ENCODE measurements around the gene CD33. TPM values are rescaled to one million over a fixed set of nuclear protein-coding genes. Genes with fewer than 3 reads are reported as not detected.
"Not testable (repeated sequence)": the region's sequence is repeated elsewhere in the genome, so short reads cannot be mapped to it uniquely, and the experiment has no call there.

The CD33 gene
- total RNA-seq, 5 donors from 2014 or later (not counting 1 experiment from before 2014, with no cell fraction given) = 0.23 to 0.60 (median 0.42) TPM; not detected in 1

- H3K4me1 Mint-ChIP-seq = no peaks in the 10 kb centered on the region
- WGBS (ENCODE audit: insufficient coverage) = 79% methylated on average over 3 of the region's 6 CpGs
- no peaks in the 10 kb centered on the region for H3K9me3 ChIP-seq
Observed at GRCh38 chr19:51204321-51204720, 20.6 kb upstream of the CD33 start.

GRCh38 chr19:51207747-51208146 is 17.1 kb upstream of the CD33 start:
- H3K4me3 Mint-ChIP-seq = no peak overlapping the region
- H3K36me3 Mint-ChIP-seq = no peaks in the 10 kb centered on the region
- Histone ChIP-seq H3K4me3 (ENCODE audit: control insufficient read depth in 1 of 2, extremely low read depth in 1 of 2, low read length in 1 of 2) (no peak overlapping the region), H3K27ac (ENCODE audit: low read length) (no peak overlapping the region), H3K36me3 (ENCODE audit: control insufficient read depth in 2 of 2, extremely low read depth in 1 of 2, insufficient read depth in 1 of 2, low read length in 1 of 2) (no peaks in the 10 kb centered on the region), H3K9me3 (no peaks in the 10 kb centered on the region), H3K27me3 (replicated peaks in 1 of 2; ENCODE audit: control insufficient read depth in 2 of 2, extremely low read depth in 1 of 2, insufficient read depth in 2 of 2, low read length in 1 of 2) (peaks cover 0 to 14% of the 10 kb centered on the region in 2 experiments), H3K4me1 (ENCODE audit: control insufficient read depth in 1 of 2, extremely low read depth in 1 of 2, insufficient read depth in 2 of 2, low read length in 2 of 2) (no peaks in the 10 kb centered on the region)
- no peaks in the 10 kb centered on the region for H3K9me3 Mint-ChIP-seq
- CTCF ChIA-PET = no interaction called here
- POLR2A ChIA-PET = no interaction called here
- peaks cover 0 to 2% (median 0%) of the 10 kb centered on the region in 3 donors for H3K4me1 Mint-ChIP-seq
- no peak overlapping the region for H3K27ac Mint-ChIP-seq
- DNase-seq = no peak
- peaks cover 26 to 31% of the 10 kb centered on the region in 2 donors for H3K27me3 Mint-ChIP-seq
- 43% methylated on average over 1 of the region's 2 CpGs for WGBS (ENCODE audit: insufficient coverage)
- no peak for ATAC-seq (replicated peaks in 1 of 4)

More at GRCh38 chr19:51204321-51204720, 20.6 kb upstream of the CD33 start:
- ChIA-PET POLR2A (no interaction called here), CTCF (no interaction called here)
- H3K36me3 Mint-ChIP-seq = no peaks in the 10 kb centered on the region
- H3K4me3 Mint-ChIP-seq = no peak overlapping the region
- no peaks in the 10 kb centered on the region for H3K9me3 Mint-ChIP-seq
- H3K27me3 Mint-ChIP-seq = peaks cover 30 to 43% of the 10 kb centered on the region in 2 donors
- Histone ChIP-seq H3K27me3 (replicated peaks in 1 of 2; ENCODE audit: control insufficient read depth in 2 of 2, extremely low read depth in 1 of 2, insufficient read depth in 2 of 2, low read length in 1 of 2) (peaks cover 0 to 29% of the 10 kb centered on the region in 2 experiments), H3K36me3 (ENCODE audit: control insufficient read depth in 2 of 2, extremely low read depth in 1 of 2, insufficient read depth in 1 of 2, low read length in 1 of 2) (no peaks in the 10 kb centered on the region), H3K4me3 (ENCODE audit: control insufficient read depth in 1 of 2, extremely low read depth in 1 of 2, low read length in 1 of 2) (no peak overlapping the region), H3K4me1 (ENCODE audit: control insufficient read depth in 1 of 2, extremely low read depth in 1 of 2, insufficient read depth in 2 of 2, low read length in 2 of 2) (no peaks in the 10 kb centered on the region), H3K27ac (ENCODE audit: low read length) (no peak overlapping the region)
- DNase-seq = no peak
- no peak for ATAC-seq (replicated peaks in 1 of 4)
- H3K27ac Mint-ChIP-seq = no peak overlapping the region

GRCh38 chr19:51210191-51210784 is 14.6 kb upstream of the CD33 start:
- WGBS (ENCODE audit: insufficient coverage) = no CpG with 5 or more reads among the region's 6 CpGs

GRCh38 chr19:51210874-51211361 is 14.0 kb upstream of the CD33 start:
- CTCF ChIA-PET; H3K4me1 ChIP-seq (ENCODE audit: control insufficient read depth in 1 of 2, extremely low read depth in 1 of 2, insufficient read depth in 2 of 2, low read length in 2 of 2); H3K36me3 ChIP-seq (ENCODE audit: control insufficient read depth in 2 of 2, extremely low read depth in 1 of 2, insufficient read depth in 1 of 2, low read length in 1 of 2); H3K4me3 ChIP-seq (ENCODE audit: control insufficient read depth in 1 of 2, extremely low read depth in 1 of 2, low read length in 1 of 2); H3K4me1 Mint-ChIP-seq; ATAC-seq (replicated peaks in 1 of 4); H3K4me3 Mint-ChIP-seq; H3K36me3 Mint-ChIP-seq; H3K9me3 ChIP-seq; H3K9me3 Mint-ChIP-seq; H3K27ac Mint-ChIP-seq; H3K27ac ChIP-seq (ENCODE audit: low read length); POLR2A ChIA-PET: not testable (repeated sequence)
- WGBS (ENCODE audit: insufficient coverage) = 83% methylated on average over 1 of the region's 13 CpGs
- H3K27me3 ChIP-seq (replicated peaks in 1 of 2; ENCODE audit: control insufficient read depth in 2 of 2, extremely low read depth in 1 of 2, insufficient read depth in 2 of 2, low read length in 1 of 2) = peaks cover 0 to 17% of the 10 kb centered on the region in 2 experiments
- peaks cover 23 to 27% of the 10 kb centered on the region in 2 donors for H3K27me3 Mint-ChIP-seq
- DNase-seq = peak in 1 of 35 experiments; percentile 10

More at GRCh38 chr19:51210191-51210784, 14.6 kb upstream of the CD33 start:
- Histone ChIP-seq H3K27ac (ENCODE audit: low read length) (no peak overlapping the region), H3K27me3 (replicated peaks in 1 of 2; ENCODE audit: control insufficient read depth in 2 of 2, extremely low read depth in 1 of 2, insufficient read depth in 2 of 2, low read length in 1 of 2) (peaks cover 0 to 13% of the 10 kb centered on the region in 2 experiments), H3K4me1 (ENCODE audit: control insufficient read depth in 1 of 2, extremely low read depth in 1 of 2, insufficient read depth in 2 of 2, low read length in 2 of 2) (no peaks in the 10 kb centered on the region), H3K9me3 (no peaks in the 10 kb centered on the region), H3K4me3 (ENCODE audit: control insufficient read depth in 1 of 2, extremely low read depth in 1 of 2, low read length in 1 of 2) (no peak overlapping the region), H3K36me3 (ENCODE audit: control insufficient read depth in 2 of 2, extremely low read depth in 1 of 2, insufficient read depth in 1 of 2, low read length in 1 of 2) (no peaks in the 10 kb centered on the region)
- no peak for ATAC-seq (replicated peaks in 1 of 4)
- ChIA-PET CTCF (no interaction called here), POLR2A (no interaction called here)
- Mint-ChIP-seq H3K4me3 (no peak overlapping the region), H3K9me3 (no peaks in the 10 kb centered on the region), H3K27me3 (peaks cover 19 to 23% of the 10 kb centered on the region in 2 donors), H3K36me3 (no peaks in the 10 kb centered on the region), H3K27ac (no peak overlapping the region), H3K4me1 (peaks cover 0 to 2% (median 0%) of the 10 kb centered on the region in 3 donors)
- DNase-seq = no peak

- Histone ChIP-seq H3K4me1 (ENCODE audit: control insufficient read depth in 1 of 2, extremely low read depth in 1 of 2, insufficient read depth in 2 of 2, low read length in 2 of 2) (no peaks in the 10 kb centered on the region), H3K27me3 (replicated peaks in 1 of 2; ENCODE audit: control insufficient read depth in 2 of 2, extremely low read depth in 1 of 2, insufficient read depth in 2 of 2, low read length in 1 of 2) (peaks cover 0 to 19% of the 10 kb centered on the region in 2 experiments), H3K27ac (ENCODE audit: low read length) (no peak overlapping the region), H3K36me3 (ENCODE audit: control insufficient read depth in 2 of 2, extremely low read depth in 1 of 2, insufficient read depth in 1 of 2, low read length in 1 of 2) (no peaks in the 10 kb centered on the region), H3K9me3 (no peaks in the 10 kb centered on the region), H3K4me3 (ENCODE audit: control insufficient read depth in 1 of 2, extremely low read depth in 1 of 2, low read length in 1 of 2) (no peak overlapping the region)
- ChIA-PET CTCF (no interaction called here), POLR2A (no interaction called here)
- Mint-ChIP-seq H3K27me3 (peaks cover 27 to 29% of the 10 kb centered on the region in 2 donors), H3K27ac (no peak overlapping the region), H3K36me3 (no peaks in the 10 kb centered on the region), H3K9me3 (no peaks in the 10 kb centered on the region), H3K4me1 (peaks cover 0 to 2% (median 0%) of the 10 kb centered on the region in 3 donors), H3K4me3 (no peak overlapping the region)
- DNase-seq (no peak), ATAC-seq (replicated peaks in 1 of 4) (no peak)
- WGBS (ENCODE audit: insufficient coverage) = 83% methylated on average over 3 of the region's 9 CpGs
Observed at GRCh38 chr19:51211833-51212232, 13.0 kb upstream of the CD33 start.

- Histone ChIP-seq H3K27me3 (replicated peaks in 1 of 2; ENCODE audit: control insufficient read depth in 2 of 2, extremely low read depth in 1 of 2, insufficient read depth in 2 of 2, low read length in 1 of 2) (peaks cover 0 to 13% of the 10 kb centered on the region in 2 experiments), H3K9me3 (no peaks in the 10 kb centered on the region), H3K27ac (ENCODE audit: low read length) (no peak overlapping the region), H3K36me3 (ENCODE audit: control insufficient read depth in 2 of 2, extremely low read depth in 1 of 2, insufficient read depth in 1 of 2, low read length in 1 of 2) (no peaks in the 10 kb centered on the region), H3K4me3 (ENCODE audit: control insufficient read depth in 1 of 2, extremely low read depth in 1 of 2, low read length in 1 of 2) (no peak overlapping the region), H3K4me1 (ENCODE audit: control insufficient read depth in 1 of 2, extremely low read depth in 1 of 2, insufficient read depth in 2 of 2, low read length in 2 of 2) (no peaks in the 10 kb centered on the region)
- peaks cover 0 to 7% (median 0%) of the 10 kb centered on the region in 3 donors for H3K9me3 Mint-ChIP-seq
- DNase-seq (no peak), ATAC-seq (replicated peaks in 1 of 4) (no peak)
- no peak overlapping the region for H3K4me3 Mint-ChIP-seq
- POLR2A ChIA-PET = no interaction called here
- H3K4me1 Mint-ChIP-seq = no peaks in the 10 kb centered on the region
- no peak overlapping the region for H3K27ac Mint-ChIP-seq
- peaks cover 35 to 43% of the 10 kb centered on the region in 2 donors for H3K27me3 Mint-ChIP-seq
- CTCF ChIA-PET = no interaction called here
- H3K36me3 Mint-ChIP-seq = no peaks in the 10 kb centered on the region
- WGBS (ENCODE audit: insufficient coverage) = 20% methylated on average over 1 of the region's 1 CpG
Observed at GRCh38 chr19:51219307-51219706, 5.6 kb upstream of the CD33 start.
